RWPE1 (cell line): ENCODE results near the gene IFITM1.
"Not testable (repeated sequence)": the region's sequence is repeated elsewhere in the genome, so short reads cannot be mapped to it uniquely, and the experiment has no call there.

ENCODE experiments used
- CTCF ChIA-PET: fragments of 350-600 bp; sonication (Branson Sonifier 250); formaldehyde crosslinking; extraction: SDS; loops from one replicate; lab custom pipeline; 2021; lab: Yijun Ruan, JAX
- POLR2A ChIA-PET: fragments of 400-600 bp; formaldehyde crosslinking; extraction: SDS; loops from one replicate; lab custom pipeline; 2020; ENCODE audit warnings: antibody characterized with exemption; ENCODE audit not compliant: low non-redundant PET; lab: Yijun Ruan, JAX
- DNase-seq: peaks from one replicate; pipeline ENCODE4 v3.0.0; 2012; ENCODE audit warnings: low spot score
- H3K27ac ChIP-seq: fragments of 450-650 bp; 2 replicates; pipeline ENCODE4 v1.5.1; 2017
- TF ChIP-seq, protein P1 (sequence below): fragments of 450-650 bp; conservative IDR thresholded peaks from 2 replicates; pipeline ENCODE4 v1.5.1; 2017; ENCODE audit warnings: low read depth, mild to moderate bottlenecking

The IFITM1 gene

DNA sequence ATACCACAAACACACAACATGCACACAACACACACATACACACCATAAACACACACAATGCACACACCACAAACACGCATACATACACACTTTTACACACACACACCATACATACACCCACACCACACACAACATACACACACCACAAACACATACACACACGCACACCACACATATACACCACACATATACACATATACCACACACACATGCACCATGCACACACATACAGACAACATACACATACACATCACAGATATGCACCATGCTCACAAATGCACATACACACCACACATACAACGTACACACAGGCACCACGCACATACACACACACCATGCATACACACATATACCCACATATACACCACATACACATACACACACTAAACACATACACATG is 43.7 kb downstream of the IFITM1 start:
- TF ChIP-seq, protein P1, sequence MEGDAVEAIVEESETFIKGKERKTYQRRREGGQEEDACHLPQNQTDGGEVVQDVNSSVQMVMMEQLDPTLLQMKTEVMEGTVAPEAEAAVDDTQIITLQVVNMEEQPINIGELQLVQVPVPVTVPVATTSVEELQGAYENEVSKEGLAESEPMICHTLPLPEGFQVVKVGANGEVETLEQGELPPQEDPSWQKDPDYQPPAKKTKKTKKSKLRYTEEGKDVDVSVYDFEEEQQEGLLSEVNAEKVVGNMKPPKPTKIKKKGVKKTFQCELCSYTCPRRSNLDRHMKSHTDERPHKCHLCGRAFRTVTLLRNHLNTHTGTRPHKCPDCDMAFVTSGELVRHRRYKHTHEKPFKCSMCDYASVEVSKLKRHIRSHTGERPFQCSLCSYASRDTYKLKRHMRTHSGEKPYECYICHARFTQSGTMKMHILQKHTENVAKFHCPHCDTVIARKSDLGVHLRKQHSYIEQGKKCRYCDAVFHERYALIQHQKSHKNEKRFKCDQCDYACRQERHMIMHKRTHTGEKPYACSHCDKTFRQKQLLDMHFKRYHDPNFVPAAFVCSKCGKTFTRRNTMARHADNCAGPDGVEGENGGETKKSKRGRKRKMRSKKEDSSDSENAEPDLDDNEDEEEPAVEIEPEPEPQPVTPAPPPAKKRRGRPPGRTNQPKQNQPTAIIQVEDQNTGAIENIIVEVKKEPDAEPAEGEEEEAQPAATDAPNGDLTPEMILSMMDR, result no peak
- POLR2A ChIA-PET, result no interaction called here

DNA sequence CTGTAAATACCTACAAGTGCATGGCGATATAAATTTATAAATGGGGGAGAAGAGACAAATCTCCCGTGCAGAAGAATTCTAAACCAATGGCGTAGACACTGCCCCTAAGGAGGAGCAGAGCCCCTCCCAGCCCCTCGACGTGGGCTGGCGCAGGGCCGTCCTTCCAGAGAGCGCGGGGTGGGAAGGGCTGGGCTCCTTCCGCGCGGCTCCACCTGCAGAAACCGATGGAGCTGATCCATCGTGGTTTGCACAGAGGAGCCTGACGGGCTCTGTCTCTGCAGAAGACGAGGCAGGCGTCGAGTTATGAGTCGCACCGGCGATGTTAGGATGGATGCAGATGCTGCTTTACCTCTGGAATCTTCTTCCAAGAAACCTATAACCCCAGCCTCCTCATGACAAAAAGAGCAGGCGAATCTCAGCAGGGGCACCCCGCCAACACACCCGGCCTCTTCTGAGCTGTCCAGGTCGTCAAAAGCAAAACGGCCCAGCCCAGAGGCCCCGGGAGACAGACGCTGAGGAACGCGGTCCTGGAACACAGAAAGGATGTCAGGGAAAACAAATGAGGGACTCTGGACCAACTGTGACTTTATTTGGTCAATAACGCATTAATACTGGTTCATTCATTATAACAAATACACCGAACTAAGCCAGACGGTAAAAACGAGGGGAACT is 44.4 kb downstream of the IFITM1 start:
- ChIA-PET POLR2A (no interaction called here), CTCF (interaction anchor here (1.1 kb wide), 1 partner anchor 46 kb away, joined by 3 read pairs; no protein-coding TSS in a partner anchor)
- TF ChIP-seq, protein P1, result no peak
- H3K27ac ChIP-seq, result peak overlapping the region; percentile 20; the same call in 1 of the 2 replicates
- no peak for DNase-seq

More for the DNA sequence above, 43.7 kb downstream of the IFITM1 start:
- H3K27ac ChIP-seq, result no peak overlapping the region
- no peak for DNase-seq
- CTCF ChIA-PET, result no interaction called here

DNA sequence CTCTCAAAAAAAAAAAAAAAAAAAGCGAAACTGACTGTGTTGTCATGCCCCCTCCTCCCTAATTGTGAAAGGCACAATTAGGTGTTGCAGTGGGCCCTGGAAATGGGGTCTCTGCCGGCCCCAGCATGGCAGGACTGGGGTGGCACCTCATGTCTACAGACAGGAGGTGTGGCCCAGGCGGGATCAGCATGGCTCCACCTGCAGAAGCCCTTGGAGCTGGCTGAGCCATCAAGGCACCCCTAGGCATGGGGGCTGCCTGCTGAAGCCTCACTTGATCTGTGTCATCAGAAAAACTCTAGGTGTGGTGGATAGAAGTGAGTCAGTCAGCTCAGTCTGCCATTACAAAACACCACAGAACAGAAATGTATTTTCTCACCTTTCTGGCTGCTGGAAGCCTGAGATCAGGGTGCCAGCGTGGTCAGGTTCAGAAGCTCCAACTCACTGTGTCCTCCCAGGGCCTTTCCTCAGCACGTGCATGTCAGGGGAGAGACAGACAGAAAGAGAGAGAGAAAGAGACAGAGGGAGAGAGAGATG is 45.4 kb downstream of the IFITM1 start:
- ChIA-PET CTCF (interaction anchor here (0.5 to 1.1 kb wide), 2 partner anchors 19 to 47 kb away, joined by 3 read pairs; no protein-coding TSS in a partner anchor), POLR2A (interaction anchor here (0.5 to 0.8 kb wide), 2 partner anchors 90 to 159 kb away, joined by 3 read pairs; no protein-coding TSS in a partner anchor)
- peak; percentile 52 for DNase-seq
- H3K27ac ChIP-seq, result peak overlapping the region; percentile 39
- TF ChIP-seq, protein P1, result no peak

DNA sequence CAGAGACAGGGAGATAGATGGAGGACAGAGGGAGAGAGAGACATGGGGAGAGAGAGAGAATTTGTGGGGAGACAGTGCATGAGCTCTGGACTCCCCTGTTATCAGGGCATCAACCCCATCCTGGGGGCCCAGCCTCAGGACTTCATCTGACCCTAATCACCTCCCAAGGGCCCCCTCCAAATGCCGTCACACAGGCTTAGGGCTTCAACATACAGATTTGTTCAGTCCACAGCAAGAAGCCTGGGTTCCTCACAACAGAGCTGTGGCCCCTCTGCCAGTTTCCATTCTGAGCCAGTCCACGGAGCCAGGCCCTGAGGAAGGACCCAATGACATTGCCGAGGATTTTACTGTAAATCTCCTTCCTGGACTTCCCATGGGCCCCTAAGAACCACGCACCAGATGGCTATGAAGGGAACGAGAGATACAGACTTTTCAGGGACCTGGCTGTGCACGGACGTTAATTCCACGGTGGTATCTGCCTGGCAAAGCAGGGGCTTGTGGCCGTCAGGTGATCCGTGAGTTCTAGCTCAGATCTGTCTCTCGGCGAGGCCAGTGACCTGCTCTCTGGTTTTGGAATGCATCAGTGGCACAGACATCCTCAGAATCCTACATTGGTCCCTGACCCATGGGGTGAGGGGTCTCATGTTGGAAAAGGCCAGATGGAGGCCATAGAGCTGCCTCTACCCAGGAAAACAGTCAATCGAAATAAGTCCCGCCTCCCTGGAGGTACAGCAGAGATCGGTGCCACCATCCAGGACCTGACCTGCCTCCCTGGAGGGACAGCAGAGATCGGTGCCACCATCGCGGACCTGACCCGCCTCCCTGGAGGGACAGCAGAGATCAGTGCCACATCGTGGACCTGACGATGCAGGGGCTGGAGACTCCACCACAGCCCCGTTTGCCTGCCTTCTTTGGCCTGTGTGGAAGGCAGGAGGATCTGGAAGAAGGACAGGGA is 46.8 kb downstream of the IFITM1 start:
- TF ChIP-seq, protein P1, result no peak
- ChIA-PET POLR2A (no interaction called here), CTCF (no interaction called here)
- DNase-seq, result no peak
- no peak overlapping the region for H3K27ac ChIP-seq

GRCh38 chr11:362642-363442 is 49.0 kb downstream of the IFITM1 start:
- peak overlapping the region; percentile 32 for H3K27ac ChIP-seq
- DNase-seq, result no peak
- ChIA-PET CTCF (interaction anchor here (1.4 kb wide), 1 partner anchor 58 kb away, joined by 4 read pairs; no protein-coding TSS in a partner anchor), POLR2A (interaction anchor here (0.6 to 0.9 kb wide), 2 partner anchors 36 to 82 kb away, joined by 6 to 8 read pairs; no protein-coding TSS in a partner anchor)
- TF ChIP-seq, protein P1, result no peak

DNA sequence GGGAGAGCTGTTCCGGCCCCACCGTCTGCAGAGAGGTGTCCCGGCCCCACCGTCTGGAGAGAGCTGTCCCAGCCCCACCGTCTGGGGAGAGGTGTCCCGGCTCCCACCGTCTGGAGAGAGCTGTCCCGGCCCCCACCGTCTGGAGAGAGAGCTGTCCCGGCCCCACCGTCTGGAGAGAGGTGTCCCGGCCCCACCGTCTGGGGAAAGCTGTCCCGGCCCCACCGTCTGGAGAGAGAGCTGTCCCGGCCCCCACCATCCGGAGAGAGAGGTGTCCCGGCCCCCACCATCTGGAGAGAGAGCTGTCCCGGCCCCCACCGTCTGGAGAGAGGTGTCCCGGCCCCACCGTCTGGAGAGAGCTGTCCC is 49.6 kb downstream of the IFITM1 start:
- ChIA-PET POLR2A (interaction anchor here (0.9 kb wide), 1 partner anchor 36 kb away, joined by 6 read pairs; no protein-coding TSS in a partner anchor), CTCF (interaction anchor here (0.6 to 1.4 kb wide), 3 partner anchors 25 to 166 kb away, joined by 3 to 4 read pairs (median 3); a partner anchor contains a TSS)
- DNase-seq, H3K27ac ChIP-seq: not testable (repeated sequence)
